Renal cortex interstitium (tissue), 11 donors: ENCODE data around the gene NFAT5. TPM values are rescaled to one million over a fixed set of nuclear protein-coding genes. Genes with fewer than 3 reads are reported as not detected.
"Not testable (repeated sequence)": the region's sequence is repeated elsewhere in the genome, so short reads cannot be mapped to it uniquely, and the experiment has no call there.

ENCODE experiments used
- DNase-seq, 11 donors: peaks; one replicate each; pipeline ENCODE4 v3.0.0-alpha.2; 2013; ENCODE audit warnings: low read depth in 9 of 11, low spot score in 4 of 11; ENCODE audit errors: extremely low read depth in 1 of 11
- polyA plus RNA-seq, 3 donors: library from polyadenylated mRNA; unstranded; fragments of 120-200 nt; gene quantifications; one replicate each; pipeline ENCODE4 v1.2.1, GENCODE V29; 2013; ENCODE audit not compliant: insufficient read length in 3 of 3

The NFAT5 gene
- polyA plus RNA-seq, 3 donors = 36.5 to 64.6 (median 42.7) TPM

GRCh38 chr16:69537706-69538080, 28.1 kb upstream of the NFAT5 start:
- no peak for DNase-seq

DNA sequence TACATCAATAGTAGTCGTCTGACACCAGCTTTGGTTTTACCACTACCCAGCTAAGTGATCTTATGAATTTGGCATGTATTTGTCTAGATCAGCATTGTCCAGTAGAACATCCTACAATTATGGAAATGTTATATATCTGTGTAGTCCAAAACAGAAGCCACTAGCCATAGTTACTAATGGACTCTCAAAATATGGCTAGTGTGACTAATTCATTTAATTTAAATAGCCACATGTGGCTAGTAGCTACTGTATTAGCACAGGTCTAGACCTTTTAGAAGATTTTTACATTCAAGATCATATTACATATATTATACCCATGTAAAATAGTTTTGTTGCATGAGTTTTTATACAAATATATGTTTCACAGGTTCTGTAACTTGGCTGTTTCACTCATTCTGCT, 27.0 kb upstream of the NFAT5 start:
- DNase-seq = no peak

DNA sequence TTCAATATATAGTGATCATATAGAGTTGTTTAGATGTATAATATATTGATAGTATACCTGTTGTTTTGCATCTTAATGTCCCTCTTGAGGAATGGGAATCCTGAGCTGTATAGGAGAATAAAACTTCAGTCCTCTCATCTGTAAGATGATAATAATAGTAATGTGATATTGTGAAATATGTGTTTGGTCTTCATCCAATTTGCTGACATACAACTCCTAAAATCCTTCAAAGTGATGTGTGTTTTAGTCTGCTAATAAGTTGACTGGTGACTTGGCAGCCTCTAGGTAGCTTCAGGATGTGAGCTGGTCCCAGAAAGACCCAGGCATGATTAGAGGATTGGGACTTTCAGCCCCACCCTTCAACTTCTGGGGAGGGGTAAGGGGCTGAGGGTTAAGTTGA, 22.8 kb upstream of the NFAT5 start:
- DNase-seq = no peak

GRCh38 chr16:69544088-69544487, 21.7 kb upstream of the NFAT5 start:
- DNase-seq = no peak

DNA sequence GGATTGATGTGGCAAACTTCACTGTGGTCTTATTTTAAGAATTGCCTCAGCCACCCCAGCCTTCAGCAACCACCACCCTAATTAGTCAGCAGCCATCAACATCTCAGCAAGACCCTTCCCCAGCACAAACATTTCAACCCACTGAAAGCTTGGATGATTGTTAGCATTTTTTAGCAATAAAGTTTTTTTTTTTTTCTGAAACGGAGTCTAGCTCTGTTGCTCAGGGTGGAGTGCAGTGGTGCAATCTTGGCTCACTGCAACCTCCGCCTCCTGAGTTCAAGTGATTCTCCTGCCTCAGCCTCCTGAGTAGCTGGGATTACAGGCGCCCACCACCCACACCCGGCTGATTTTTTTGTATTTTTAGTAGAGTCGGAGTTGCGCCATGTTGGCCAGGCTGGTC, 19.1 kb upstream of the NFAT5 start:
- DNase-seq = not testable (repeated sequence)

GRCh38 chr16:69553332-69553731, 12.4 kb upstream of the NFAT5 start:
- no peak for DNase-seq

GRCh38 chr16:69554495-69554894, 11.3 kb upstream of the NFAT5 start:
- no peak for DNase-seq

DNA sequence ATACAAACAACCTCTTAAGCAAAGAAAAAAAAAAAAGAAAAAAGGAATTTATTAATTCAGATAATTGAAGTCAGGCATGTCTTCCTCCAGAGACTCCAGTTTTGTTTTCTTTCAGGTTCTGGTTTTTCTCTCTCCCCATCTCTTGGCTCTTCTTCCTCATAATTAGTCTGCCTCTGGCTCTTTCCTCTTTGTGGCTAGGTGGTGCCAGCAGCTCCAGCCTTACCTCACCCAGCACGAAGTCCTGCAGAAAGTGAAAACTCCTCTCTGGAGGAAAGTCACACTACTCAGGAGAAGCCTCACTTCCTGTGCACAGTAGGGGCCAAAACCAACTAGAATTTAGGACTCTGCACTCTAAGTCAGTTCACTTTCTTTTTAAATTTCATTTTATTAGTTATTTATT, 10.3 kb upstream of the NFAT5 start:
- no peak for DNase-seq

GRCh38 chr16:69555867-69556266, 9.9 kb upstream of the NFAT5 start:
- DNase-seq = no peak

GRCh38 chr16:69559164-69559563, 6.6 kb upstream of the NFAT5 start:
- DNase-seq = no peak

GRCh38 chr16:69561367-69561766, 4.4 kb upstream of the NFAT5 start:
- not testable (repeated sequence) for DNase-seq

GRCh38 chr16:69561901-69562300, 3.9 kb upstream of the NFAT5 start:
- no peak for DNase-seq

DNA sequence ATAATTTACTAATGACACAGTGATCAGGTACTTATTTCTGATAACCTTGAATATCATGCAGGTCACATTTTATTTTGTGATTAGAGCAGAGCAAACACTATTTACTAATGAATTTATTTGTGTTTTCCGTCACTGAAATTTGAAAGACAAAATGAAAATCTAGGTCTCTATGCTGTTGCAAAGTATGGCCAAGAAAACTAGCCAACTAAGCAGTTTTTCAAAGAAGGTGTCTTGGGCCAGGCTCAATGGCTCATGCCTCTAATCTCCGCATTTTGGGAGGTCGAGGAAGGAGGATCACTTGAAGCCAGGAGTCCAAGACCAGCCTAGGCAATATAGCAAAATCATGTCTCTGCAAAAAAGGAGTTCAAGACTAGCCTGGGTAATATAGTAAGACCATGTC, 3.0 kb upstream of the NFAT5 start:
- no peak for DNase-seq

DNA sequence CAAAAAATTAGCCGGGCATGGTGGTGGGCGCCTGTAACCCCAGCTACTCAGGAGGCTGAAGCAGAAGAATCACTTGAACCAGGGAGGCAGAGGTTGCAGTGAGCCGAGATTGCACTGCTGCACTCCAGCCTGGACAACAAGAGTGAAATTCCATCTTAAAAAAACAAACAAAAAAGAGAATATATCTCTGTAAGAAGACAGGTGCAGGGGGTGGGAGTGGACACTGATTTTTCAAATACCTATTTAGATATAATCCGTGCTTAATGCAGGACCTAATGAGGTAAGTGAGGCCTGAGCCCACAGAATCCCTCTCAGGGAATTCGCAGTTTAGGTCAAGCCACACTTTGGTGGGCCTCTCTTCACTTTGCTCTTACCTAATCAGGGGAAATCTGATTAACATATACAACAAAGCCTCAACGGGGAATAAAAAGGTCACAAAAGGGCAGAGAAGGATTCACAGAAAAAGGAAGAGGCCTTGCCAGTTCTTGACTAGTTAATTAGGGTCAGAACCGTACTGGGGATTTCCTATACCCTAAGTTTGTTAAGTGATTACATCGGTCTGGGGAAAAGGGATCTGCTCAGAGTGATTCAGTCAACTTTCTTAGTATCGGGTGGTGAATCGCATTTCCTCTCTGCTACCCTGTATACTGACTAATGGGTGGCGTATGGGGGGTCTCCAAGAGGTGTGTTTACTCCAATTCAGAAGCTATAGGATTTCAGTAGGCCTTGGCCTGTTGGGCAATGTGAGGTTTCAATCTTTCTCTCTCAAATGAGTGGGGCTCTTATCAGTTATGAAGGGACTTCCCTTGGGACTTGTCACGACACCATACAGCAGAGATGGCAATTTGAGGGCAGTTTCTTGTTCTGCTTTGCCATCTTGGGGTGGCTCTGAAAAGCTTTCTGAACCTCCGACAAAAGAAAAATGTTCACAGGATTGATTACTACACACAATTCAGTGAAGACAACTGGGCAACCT, 1.9 kb upstream of the NFAT5 start:
- DNase-seq = peak in 2 of 11 donors; percentile 6 to 12

DNA sequence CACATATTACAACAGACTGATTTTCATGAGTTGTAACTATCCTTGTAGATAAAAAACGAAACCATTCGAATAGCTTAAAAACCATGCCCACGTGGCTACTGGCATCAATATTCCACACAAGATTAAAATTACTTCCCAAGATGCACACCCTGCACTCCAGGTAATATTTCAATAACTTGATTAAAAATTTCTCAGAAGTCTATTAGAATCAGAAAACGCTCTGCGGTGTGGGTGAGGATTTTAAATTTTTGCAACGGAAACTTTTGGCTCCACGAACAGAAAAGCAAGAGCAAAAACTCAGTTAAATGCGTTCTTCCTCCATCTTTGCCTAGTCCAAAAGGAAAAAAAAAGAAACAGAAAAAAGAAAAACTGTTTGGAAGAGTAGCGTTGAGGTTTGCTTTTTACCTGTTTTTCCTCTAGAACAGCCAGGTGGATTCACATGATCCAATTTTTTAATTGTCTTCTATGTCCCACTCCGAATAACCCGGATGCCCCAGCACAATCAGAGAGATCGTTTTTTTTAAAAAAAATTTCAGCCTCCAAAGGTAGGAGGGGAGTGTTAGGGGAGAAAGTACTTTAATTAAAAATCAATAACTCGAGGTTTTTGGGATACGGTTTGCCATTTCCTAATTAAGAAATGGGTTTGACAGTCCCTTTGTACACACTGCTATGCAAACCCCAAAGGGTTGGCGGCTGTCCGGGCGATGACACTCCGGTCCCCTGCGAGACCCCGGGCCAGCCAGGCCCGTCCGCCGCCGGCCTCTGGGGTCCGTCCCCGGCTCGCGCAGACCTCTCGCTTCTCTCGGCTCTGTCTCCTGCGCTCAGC, 708 bp upstream of the NFAT5 start:
- DNase-seq = peak in 4 of 11 donors; percentile 13 to 28 (median 22)

- DNase-seq = peak in 4 of 11 donors; percentile 40 to 44 (median 41)
These were observed 644 bp downstream of the NFAT5 start for GRCh38 chr16:69566240-69566980.

GRCh38 chr16:69566981-69567680, 1.4 kb downstream of the NFAT5 start:
- peak in 6 of 11 donors; percentile 8 to 46 (median 42) for DNase-seq

DNA sequence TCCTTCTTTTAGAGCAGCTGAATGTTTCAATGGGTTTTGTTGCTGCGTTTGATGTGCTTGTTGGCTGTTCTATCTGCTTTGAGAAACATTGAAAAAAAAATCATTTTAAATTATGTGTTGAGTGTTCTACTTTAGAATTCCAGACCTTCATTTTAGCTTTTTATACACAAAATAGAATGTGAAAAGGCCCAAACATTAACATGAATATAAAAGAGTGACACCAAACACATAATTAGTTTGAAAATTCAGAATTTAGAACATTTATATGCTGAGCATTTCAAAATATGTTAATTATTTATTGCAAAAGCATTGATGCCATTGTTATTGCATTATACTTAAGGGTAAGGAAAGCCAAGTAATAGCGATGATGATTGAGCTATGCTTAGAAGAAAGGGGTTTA, 2.9 kb downstream of the NFAT5 start:
- no peak for DNase-seq

DNA sequence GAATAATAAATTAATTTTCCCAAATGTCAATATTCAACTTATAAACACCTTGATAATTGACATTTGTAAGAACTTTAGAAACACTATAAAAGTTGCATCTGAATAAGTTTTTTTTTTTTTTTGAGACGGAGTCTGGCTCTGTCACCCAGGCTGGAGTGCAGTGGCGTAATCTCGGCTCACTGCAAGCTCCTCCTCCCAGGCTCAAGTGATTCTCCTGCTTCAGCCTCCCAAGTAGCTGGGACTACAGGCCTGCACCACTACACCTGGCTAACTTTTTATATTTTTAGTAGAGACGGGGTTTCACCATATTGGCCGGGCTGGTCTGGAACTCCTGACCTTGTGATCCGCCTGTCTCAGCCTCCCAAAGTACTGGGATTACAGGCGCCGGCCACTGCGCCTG, 13.0 kb downstream of the NFAT5 start:
- not testable (repeated sequence) for DNase-seq
